GM21717 (cell line): ENCODE data around the gene PHACTR3.

Experiments used
- ATAC-seq: cut with Tn5 transposase; IDR thresholded peaks from one replicate; pipeline ENCODE4 v1.9.1; 2021; ENCODE audit warnings: mild to moderate bottlenecking, moderate library complexity; ENCODE audit not compliant: unreplicated experiment

Gene PHACTR3

DNA sequence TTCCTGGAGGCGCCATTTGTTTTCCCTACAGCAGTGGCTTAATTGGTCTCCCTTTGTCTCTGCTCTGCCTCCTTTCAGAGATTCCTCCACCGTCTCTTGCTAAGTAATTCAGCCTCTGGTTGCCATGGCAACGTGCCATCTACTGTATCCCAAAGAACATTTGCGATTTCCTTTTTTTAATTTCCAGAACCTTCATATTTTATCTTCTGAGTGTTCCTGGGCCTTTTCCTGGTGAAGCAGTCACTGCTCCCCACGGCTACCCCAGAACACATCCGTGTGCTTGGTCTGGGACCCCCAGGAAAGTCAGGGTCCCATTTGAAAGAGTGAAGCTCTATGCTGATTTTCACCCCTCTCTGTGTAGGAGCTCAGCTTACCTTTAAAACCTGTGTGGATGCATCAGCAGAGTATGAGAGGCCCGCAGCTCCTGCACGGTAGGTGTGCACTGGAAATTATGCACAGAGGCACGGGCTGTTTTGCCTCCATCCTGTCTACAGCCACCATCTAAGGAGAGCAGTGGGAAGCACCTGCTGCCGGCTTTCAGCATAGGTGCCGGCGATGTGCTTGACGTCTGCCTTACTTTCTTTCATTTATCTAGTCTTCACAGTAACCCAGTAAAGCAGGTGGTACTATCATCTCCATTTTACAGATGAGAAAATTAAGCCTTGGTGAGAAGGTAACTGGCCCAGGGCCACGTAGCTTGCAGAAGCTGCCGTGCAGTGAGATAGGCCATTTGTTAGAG is 206.3 kb downstream of the PHACTR3 start:
- ATAC-seq, result no peak

GRCh38 chr20:59811681-59812171 is 207.4 kb downstream of the PHACTR3 start:
- no peak for ATAC-seq

GRCh38 chr20:59812286-59813125 is 208.2 kb downstream of the PHACTR3 start:
- no peak for ATAC-seq

DNA sequence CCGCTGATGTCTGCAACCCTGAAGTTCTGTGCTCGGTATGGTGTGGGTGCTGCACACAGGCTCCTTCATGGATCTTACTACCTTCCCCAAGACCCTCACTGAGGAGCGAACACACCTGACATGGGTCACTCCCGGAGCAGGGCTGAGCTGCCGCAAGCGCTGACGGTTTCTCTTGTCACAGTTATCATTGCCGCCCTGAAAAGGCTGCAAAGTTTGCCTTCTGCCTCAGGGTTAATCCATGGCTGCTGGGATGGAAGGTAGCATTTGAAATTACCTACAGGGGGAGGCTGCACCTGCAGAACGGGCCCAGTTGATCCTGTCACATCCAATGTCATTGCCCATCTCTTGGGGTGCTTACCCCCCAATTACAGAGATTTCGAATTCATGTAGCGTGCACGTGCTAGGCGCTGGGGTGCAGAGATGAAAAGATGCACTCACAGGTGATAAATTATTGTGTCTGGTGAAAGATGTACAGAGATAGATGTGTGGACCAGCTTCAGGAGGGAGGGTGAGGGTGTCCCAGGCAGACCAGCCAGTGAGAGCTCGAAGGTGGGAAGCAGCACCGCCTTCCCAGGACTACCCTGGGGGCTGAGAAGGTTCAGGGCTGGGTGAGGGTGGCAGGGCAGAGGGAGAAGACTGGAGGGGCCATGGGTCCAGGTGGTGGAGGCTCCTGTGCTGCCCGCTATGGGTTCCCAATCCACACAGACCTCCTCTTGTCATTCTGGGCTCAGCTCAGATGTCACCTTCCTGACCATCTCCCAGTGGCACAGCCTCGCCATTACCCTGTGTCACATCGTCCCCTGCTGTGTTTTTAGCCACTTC is 209.0 kb downstream of the PHACTR3 start:
- no peak for ATAC-seq

DNA sequence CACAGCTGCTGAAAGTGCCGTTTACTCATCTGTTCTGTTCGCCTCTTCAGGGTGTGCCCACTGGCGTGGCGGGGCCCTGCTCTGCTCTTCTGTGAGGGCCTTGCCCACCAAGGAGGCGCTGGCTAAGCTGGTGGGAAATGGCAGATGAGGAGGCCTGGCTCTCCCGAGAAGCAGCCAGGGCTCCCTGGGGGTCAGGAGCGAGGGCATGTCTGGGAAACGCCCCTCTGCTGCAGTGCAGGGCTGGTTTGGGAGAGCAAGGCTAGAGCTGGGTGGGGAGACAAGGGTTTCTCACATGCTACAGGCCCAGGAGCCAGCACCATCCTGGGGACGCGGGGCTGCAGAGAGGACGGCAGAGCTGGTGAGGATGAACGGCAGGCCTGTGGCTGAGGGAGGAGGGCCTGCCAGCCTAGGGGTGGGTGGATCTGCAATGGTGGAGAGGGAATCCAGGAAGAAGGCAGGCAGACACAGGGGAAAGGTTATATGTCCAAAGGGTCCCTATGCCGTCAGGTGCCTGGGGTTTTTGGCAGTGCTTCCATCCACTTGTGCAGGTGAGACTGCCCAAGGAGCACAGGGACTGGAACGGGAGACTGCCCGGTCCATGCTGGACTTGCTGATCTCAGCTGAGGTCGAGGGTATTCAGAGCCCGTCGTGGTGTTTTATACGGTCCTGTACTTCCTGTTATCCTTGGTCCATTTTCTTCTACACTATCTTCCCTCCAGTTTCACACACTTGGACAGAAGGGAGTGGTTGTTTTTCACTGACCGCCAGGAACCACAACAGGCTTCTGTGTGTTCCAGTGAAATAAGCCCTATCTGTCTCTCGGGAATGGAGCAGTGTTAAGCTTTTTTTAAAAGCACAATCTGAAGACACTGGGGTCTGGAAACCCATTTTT is 209.9 kb downstream of the PHACTR3 start:
- ATAC-seq, result no peak

GRCh38 chr20:59814840-59815340 is 210.6 kb downstream of the PHACTR3 start:
- ATAC-seq, result no peak

DNA sequence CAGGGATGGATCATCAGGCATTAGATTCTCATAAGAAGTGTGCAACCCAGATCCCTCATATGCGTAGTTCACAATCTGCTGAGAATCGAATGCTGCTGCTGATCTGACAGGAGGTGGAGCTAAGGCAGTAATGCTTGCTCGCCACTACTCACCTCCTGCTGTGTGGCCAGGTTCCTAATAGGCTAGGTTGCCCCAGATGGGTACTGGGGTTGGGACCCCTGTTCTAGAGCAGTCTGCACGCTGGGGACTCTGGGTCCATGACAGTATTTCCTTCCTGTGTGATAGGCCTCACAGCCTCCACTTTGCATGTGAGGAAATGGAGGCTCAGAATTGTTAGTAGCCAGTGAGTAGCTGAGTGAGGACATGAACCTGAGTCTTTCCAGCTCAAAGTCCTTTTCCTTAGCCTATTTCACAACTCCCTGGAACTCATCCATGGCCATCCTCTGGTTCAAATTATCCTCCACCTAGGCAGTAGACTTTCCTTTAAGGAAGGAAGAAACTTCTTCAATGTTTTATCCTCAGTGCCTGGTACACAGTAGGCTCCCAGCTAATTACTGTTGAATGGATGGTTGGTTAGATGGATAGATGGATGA is 211.9 kb downstream of the PHACTR3 start:
- ATAC-seq, result no peak

GRCh38 chr20:59817406-59817805 is 213.1 kb downstream of the PHACTR3 start:
- no peak for ATAC-seq

GRCh38 chr20:59817846-59818615 is 213.7 kb downstream of the PHACTR3 start:
- no peak for ATAC-seq

- ATAC-seq, result no peak
Observed at GRCh38 chr20:59818911-59819310, 214.6 kb downstream of the PHACTR3 start.

DNA sequence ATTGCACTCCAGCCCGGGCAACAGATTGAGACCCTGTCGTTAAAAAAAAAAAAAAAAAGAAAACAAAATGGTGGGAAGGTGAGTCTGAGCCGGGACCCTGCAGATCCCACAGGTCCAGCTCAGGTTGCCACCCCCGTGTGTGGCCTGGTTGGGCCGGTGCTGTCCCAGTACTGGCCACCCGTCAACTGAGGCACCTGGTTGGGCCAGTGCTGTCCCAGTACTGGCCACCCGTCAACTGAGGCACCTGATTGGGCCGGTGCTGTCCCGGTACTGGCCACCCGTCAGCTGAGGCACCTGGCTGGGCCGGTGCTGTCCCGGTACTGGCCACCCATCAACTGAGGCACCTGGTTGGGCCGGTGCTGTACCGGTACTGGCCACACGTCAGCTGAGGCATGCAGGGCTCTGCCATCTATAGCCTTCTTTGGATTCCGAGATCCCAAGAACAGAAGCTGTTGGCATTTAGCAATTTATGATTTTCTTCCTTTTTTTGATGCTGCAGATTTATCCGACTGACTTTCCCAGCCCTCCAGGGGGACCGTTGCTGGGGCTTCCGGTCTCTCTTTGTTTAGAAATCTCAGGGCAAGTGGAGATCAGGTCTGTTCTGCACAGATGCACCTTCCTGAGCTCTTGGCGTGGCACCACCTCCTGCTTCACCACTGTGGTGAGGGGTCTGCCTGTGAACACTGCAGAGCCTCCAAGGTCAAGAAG is 215.3 kb downstream of the PHACTR3 start:
- no peak for ATAC-seq

DNA sequence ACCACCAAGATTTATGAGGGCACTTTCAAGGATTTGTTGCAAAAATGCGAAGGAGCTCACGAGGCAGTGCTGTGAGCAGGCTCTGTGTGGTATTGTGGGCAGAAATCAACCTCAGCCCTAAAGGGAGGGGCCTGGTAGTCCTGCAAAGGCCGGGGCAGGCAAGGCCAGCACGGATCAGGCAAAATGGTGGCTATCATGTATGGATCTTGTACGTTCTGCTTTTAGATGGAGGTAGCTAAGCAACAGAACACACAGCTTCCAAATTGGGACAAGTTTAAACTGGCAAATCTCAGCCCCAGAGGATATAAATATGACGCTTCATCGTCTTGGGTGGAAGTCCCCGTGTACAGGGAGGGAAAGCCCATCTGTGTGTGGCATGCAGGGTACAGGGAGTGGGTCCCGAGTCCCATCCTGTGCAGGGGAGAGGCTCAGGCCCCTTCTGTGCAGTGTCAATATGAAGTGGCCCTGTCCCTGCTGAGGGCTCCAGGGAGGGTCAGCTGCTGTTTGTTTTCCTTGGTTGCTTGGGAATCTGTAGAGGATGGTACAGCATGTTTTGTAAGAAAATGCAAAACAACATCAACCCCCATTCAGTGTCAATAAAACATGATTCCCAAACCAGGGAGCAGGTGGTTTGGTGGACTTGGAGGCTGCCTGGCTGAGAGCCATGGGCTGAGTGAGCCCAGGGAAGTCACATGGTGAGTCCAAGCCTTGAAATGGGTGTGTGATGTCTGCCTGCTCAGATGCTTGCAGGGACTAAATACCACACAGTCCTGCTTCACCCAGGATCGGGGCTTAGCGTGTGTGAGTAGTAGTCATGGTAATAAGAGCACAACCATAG is 216.1 kb downstream of the PHACTR3 start:
- no peak for ATAC-seq

GRCh38 chr20:59821201-59821600 is 216.9 kb downstream of the PHACTR3 start:
- no peak for ATAC-seq

GRCh38 chr20:59821788-59822187 is 217.4 kb downstream of the PHACTR3 start:
- ATAC-seq, result no peak

DNA sequence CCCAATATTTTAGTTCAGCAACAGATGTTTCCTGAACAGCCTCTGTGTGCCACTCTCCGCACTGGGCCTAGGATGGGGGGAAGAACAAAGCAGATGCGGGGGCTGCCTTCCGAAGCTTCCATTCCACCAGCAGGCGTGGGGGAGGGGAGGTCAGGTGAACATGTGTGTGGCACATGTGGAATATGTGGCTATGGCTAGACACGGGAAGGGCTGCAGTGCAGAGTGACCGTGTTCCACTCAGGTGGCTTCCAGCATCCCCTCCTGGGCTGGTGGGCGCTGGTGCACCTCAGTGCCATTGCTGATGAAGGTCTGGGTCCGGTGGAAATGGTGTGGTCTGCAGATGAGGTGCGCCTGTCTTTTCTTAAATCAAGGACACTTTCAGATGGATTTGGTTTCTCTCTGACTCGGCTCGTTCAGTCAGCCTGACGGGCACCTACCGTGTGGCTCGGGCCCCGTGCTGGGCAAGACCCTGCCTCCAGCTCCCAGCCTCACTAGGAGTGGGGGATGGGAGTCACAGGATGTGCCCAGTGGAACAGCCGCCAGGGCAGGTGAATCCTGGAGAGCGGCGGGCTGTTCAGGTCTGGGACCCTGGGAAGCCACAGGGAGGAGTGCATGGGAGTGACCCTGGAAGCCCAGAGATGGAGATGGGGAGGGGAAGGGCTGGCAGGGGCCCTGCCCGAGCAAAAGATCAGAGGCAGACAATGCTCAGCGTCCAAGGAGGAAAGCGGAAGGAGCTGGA is 218.1 kb downstream of the PHACTR3 start:
- no peak for ATAC-seq

- no peak for ATAC-seq
Observed at GRCh38 chr20:59823030-59823423, 218.7 kb downstream of the PHACTR3 start.
